Stimulated activated CD4-positive, alpha-beta T cell treated with anti-CD3 and anti-CD28 coated beads, Interleukin-1b, Interleukin-23, amount 100 ng/mL, for 1 hour (primary cell): ENCODE data around the gene KRCC1.
A peak's percentile ranks its signal among the peaks of the same experiment; 100 is the strongest.

ENCODE experiments used
- DNase-seq, 2 donors: peaks; one replicate each; pipeline ENCODE4 v3.0.0-alpha.2; 2020; ENCODE audit warnings: low read depth in 2 of 2

The KRCC1 gene

GRCh38 chr2:88055371-88056128, at the start of gene KRCC1:
Gene KRCC1 (minus strand): TSS chr2:88055783. CDS start chr2:88028563, 27,220 bp downstream.
- peak; percentile 76 to 90 for DNase-seq

- DNase-seq: no peak
These were observed 44.9 kb upstream of the KRCC1 start for GRCh38 chr2:88100489-88100858.

DNA sequence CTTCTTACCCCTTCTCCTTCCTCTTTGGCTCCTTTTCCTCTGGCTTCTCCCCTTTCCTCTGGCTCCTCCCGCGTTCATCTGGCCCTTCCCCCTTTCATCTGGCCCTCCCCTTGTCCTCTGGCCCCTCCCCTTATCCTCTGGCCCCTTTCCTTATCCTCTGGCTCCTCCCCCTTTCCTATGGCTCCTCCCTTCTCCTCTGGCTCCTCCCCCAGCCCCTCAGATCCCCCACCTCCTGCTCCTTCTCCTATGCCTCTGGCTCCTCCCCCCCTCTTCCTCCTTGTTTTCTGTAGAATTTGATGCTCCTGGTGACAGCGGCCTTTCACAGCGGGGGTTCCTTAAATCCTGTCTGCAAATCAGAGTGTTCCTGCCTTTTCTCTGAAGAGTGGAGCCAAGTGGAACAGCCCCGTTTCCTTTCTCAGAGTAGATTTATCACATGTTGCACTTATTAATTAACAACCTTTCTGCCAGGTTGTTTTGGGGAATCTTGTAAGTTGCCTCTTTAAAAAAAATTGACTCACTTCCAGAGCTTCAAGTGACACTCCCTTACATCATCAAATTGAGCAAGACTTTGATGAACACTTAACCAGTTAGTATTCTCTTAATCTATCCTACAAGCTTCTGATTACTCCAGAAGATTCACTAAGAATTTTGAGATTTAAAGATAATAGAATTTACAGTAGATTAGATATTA, 44.4 kb upstream of the KRCC1 start:
- no peak for DNase-seq

GRCh38 chr2:88098558-88098900, 42.9 kb upstream of the KRCC1 start:
- DNase-seq: no peak

DNA sequence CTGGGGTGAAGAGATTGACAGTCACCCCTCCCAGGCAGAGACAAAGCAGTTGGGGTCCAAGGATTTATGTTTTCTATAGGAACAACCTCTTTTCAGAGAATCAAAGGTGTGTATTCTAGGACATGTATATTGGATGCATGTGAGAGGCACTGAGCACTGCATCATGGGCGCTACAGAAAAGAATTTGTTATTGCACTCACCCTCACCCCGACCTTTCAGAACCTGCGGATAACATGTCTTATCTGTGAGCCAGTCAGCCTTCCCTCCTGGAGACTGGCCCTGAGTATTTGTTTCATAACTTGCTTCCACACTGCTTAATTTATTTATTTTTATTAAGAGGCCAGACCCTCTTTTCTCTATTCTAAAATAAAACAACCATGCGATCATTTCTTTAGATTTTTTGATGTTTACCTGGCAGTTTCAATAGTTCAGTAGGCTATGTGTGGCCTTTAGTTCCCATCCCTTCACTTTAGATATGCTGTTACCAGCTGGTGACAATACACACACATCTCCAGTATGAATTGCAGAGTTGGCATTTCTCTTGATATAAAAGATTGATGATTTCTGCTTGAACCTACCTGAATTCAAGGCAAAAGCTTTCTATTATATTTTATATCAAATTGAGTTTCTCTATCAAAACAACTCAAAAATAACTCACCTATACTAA, 42.4 kb upstream of the KRCC1 start:
- no peak for DNase-seq

- no peak for DNase-seq
These were observed 41.6 kb upstream of the KRCC1 start for GRCh38 chr2:88097192-88097591.

GRCh38 chr2:88096708-88097107, 41.1 kb upstream of the KRCC1 start:
- no peak for DNase-seq

- no peak for DNase-seq
These were observed 39.4 kb upstream of the KRCC1 start for GRCh38 chr2:88095022-88095421.

GRCh38 chr2:88092773-88093172, 37.2 kb upstream of the KRCC1 start:
- no peak for DNase-seq

- no peak for DNase-seq
These were observed 36.4 kb upstream of the KRCC1 start for GRCh38 chr2:88091943-88092342.

DNA sequence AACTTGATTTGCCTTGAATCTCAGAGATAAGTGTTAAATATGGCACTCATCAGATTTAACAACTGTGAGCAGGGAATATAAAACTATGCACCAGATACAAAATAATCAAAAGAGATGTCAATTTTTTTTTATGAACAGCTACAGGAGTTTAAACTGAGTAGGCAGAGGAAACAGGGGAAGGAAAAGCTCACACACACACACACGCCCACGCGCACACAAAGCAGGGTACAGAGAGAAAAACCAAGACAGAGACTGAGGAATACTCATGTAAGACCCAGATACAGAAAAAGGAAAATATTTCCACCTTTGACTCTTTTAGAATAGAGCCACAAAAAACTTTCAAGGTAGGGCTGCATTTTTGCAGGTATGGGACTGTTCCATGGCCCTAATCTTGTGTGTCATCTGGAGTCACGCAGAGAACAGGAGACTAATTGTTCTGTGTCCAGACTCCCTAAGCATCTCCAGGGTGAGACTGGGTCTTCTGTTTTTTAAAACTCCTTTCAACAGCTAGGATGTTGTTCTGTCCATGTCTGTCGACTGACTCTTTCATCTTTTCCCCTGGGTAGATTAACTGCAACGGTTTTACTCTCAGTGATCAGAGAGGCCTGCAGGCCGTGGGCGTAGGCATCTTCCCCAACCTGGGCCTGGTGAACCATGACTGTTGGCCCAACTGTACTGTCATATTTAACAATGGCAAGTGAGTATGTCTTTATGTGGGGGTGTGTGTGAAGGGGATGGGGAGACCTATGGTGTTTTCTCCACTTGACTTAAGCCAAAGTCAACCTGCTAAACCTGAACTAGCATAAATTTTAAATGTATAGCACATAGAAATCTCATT, 35.1 kb upstream of the KRCC1 start:
- peak in 1 of 2 donors; percentile 18 for DNase-seq

DNA sequence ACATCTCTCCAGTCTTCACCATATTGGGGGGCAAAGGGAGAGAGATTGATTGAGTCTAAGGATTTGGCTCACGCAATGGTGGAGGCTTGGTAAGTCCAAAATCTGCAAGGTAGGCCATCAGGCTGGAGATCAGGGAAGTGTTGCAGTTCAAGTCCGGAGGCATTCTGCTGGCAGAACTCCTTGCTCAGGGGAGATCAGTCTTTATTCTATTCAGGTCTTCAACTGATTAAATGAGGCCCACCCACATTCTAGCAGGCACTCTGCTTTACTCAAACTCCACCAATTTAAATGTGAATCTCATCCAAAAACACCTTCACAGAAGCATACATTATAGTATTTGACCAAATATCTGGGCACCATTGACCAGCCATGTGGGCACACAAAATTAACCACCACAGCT, 33.4 kb upstream of the KRCC1 start:
- no peak for DNase-seq

GRCh38 chr2:88087763-88088162, 32.2 kb upstream of the KRCC1 start:
- DNase-seq: no peak

DNA sequence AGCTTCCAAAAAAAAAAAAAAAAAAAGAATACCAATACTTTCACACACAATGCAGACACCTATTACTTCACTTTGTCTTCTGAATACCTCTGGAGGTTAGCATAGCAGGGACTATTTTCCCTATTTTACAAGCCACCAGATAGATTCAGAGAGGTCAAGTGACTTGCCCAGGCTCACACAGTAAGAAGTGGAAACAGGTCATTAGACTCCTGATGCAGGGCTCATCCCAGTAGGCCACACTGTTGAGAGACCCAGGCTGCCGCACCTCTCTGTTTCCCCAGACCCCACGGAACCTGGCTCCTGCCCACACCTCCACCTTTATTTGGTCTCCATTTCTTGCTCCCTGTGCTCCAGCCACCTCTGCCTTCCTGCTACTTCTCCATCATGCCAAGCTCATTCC, 31.5 kb upstream of the KRCC1 start:
- no peak for DNase-seq

GRCh38 chr2:88086401-88086800, 30.8 kb upstream of the KRCC1 start:
- no peak for DNase-seq

- no peak for DNase-seq
These were observed 30.0 kb upstream of the KRCC1 start for GRCh38 chr2:88085602-88086001.

- DNase-seq: no peak
These were observed 29.5 kb upstream of the KRCC1 start for GRCh38 chr2:88085099-88085498.

- DNase-seq: no peak
These were observed 27.2 kb upstream of the KRCC1 start for GRCh38 chr2:88082781-88083180.

- DNase-seq: no peak
These were observed 26.5 kb upstream of the KRCC1 start for GRCh38 chr2:88081924-88082608.

- DNase-seq: no peak
These were observed 25.0 kb upstream of the KRCC1 start for GRCh38 chr2:88080545-88080944.

DNA sequence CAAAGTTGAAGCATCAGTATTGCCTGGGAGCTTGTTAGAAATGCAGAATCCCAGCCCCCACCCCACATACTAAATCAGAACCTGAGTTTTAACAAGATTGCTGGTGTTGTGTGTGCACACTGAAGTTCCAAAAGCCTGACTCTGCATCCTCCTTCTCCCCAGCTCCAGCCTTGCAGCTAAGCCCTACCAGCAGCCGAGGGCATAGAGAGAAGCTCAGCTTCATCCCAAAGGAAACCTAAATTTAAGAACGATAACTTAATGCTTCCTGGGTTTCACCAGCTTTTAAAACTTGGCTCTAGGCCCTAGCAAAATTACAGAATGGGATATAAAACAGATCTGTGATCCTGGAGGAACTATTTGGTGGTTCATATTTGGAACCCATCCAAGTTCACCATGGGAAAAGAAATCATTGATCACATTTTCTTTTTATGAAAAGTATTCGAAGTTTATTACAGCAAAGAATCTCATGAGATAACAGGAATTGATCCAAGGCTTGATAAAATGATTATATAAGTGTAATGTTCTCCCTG, 23.1 kb upstream of the KRCC1 start:
- DNase-seq: no peak
